Gastroesophageal sphincter (tissue), 3 donors: ENCODE measurements around the gene MAPT.

ENCODE experiments used
- POLR2AphosphoS5 ChIP-seq: sonication (generic); formaldehyde crosslinking; IDR thresholded peaks from one replicate; pipeline ENCODE4 v1.6.1; 2017; ENCODE audit warnings: antibody characterized with exemption
- TF ChIP-seq, protein P1 (sequence below), 4 experiments: fragments of 200-600 bp in 2 of 4; fragments of 450-650 bp in 2 of 4; sonication (generic) in 1 of 4; IDR thresholded peaks; one replicate each; pipeline ENCODE4 v1.5.1; 2017 to 2019; ENCODE audit warnings: antibody characterized with exemption in 4 of 4, mild to moderate bottlenecking in 2 of 4, moderate library complexity in 2 of 4

DNA sequence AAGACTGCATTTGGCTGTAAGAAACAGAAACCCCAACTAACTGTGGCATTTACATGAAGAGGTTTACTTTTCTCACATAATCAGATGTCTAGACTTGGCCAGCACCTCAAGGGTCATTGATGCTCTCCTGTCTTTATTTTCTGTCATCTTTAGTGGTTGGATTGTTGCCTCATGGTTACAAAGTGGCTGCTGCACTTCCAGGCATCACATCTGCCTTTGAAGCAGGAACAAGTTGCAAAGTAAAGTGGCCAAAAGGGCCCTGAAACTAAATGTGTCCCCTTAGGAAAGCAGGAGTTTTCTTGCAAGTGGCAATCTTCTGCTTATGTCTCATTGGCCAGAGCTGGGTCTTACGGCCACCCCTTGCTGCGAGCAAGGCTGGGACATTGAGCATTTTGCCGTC is 78.2 kb downstream of the MAPT start:
- TF ChIP-seq, protein P1, sequence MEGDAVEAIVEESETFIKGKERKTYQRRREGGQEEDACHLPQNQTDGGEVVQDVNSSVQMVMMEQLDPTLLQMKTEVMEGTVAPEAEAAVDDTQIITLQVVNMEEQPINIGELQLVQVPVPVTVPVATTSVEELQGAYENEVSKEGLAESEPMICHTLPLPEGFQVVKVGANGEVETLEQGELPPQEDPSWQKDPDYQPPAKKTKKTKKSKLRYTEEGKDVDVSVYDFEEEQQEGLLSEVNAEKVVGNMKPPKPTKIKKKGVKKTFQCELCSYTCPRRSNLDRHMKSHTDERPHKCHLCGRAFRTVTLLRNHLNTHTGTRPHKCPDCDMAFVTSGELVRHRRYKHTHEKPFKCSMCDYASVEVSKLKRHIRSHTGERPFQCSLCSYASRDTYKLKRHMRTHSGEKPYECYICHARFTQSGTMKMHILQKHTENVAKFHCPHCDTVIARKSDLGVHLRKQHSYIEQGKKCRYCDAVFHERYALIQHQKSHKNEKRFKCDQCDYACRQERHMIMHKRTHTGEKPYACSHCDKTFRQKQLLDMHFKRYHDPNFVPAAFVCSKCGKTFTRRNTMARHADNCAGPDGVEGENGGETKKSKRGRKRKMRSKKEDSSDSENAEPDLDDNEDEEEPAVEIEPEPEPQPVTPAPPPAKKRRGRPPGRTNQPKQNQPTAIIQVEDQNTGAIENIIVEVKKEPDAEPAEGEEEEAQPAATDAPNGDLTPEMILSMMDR (IDR thresholded peaks at IDR 0.05): no peak
- no peak for TF ChIP-seq POLR2AphosphoS5
